NK-92 treated with Interleukin-12 subunit alpha and Interleukin-12 subunit beta, amount 100 ng/mL, for 24 hours (cell line): ENCODE data around the gene GALNT7.

ENCODE experiments used
- DNase-seq: peaks from one replicate; lab custom pipeline; 2025; lab: John Stamatoyannopoulos, UW

GALNT7 gene

GRCh38 chr4:173267711-173268110 is 99.1 kb downstream of the GALNT7 start:
- DNase-seq: no peak

GRCh38 chr4:173269280-173269679 is 100.7 kb downstream of the GALNT7 start:
- DNase-seq: no peak

GRCh38 chr4:173270312-173271027 is 101.9 kb downstream of the GALNT7 start:
- DNase-seq: no peak

- DNase-seq: no peak
Observed at GRCh38 chr4:173272314-173272713, 103.7 kb downstream of the GALNT7 start.

- no peak for DNase-seq
Observed at GRCh38 chr4:173272996-173273395, 104.4 kb downstream of the GALNT7 start.

- no peak for DNase-seq
Observed at GRCh38 chr4:173273941-173274340, 105.3 kb downstream of the GALNT7 start.

GRCh38 chr4:173274744-173275143 is 106.1 kb downstream of the GALNT7 start:
- no peak for DNase-seq

GRCh38 chr4:173275150-173275549 is 106.5 kb downstream of the GALNT7 start:
- DNase-seq: no peak

- DNase-seq: no peak
Observed at GRCh38 chr4:173277340-173277739, 108.7 kb downstream of the GALNT7 start.

- DNase-seq: no peak
Observed at GRCh38 chr4:173280998-173281397, 112.4 kb downstream of the GALNT7 start.

- DNase-seq: no peak
Observed at GRCh38 chr4:173281406-173282255, 113.0 kb downstream of the GALNT7 start.

GRCh38 chr4:173282256-173282562 is 113.6 kb downstream of the GALNT7 start:
- DNase-seq: no peak

GRCh38 chr4:173282626-173283025 is 114.0 kb downstream of the GALNT7 start:
- DNase-seq: no peak

GRCh38 chr4:173284463-173284862 is 115.9 kb downstream of the GALNT7 start:
- no peak for DNase-seq

- DNase-seq: no peak
Observed at GRCh38 chr4:173287486-173287885, 118.9 kb downstream of the GALNT7 start.

- peak; percentile 40 for DNase-seq
Observed at GRCh38 chr4:173288296-173288695, 119.7 kb downstream of the GALNT7 start.

GRCh38 chr4:173288698-173289352 is 120.2 kb downstream of the GALNT7 start:
- DNase-seq: no peak

GRCh38 chr4:173289353-173289727 is 120.7 kb downstream of the GALNT7 start:
- DNase-seq: no peak

GRCh38 chr4:173291899-173292298 is 123.3 kb downstream of the GALNT7 start:
- DNase-seq: no peak

GRCh38 chr4:173293663-173294062 is 125.1 kb downstream of the GALNT7 start:
- DNase-seq: no peak

GRCh38 chr4:173294444-173294843 is 125.8 kb downstream of the GALNT7 start:
- DNase-seq: no peak

- DNase-seq: no peak
Observed at GRCh38 chr4:173301518-173302201, 133.0 kb downstream of the GALNT7 start.
